B cell (primary cell): ENCODE measurements around the gene SERTM2.

ENCODE experiments used
- CTCF ChIP-seq: fragments of 200-600 bp; IDR thresholded peaks from one replicate; pipeline ENCODE4 v1.8.0; 2022; ENCODE audit warnings: antibody characterized with exemption, mild to moderate bottlenecking
- EZH2 ChIP-seq: IDR thresholded peaks from 2 replicates; pipeline ENCODE4 v1.6.1; 2012; ENCODE audit warnings: borderline replicate concordance, low read depth, mild to moderate bottlenecking, moderate library complexity, low read length; ENCODE audit not compliant: insufficient read depth, poor library complexity, severe bottlenecking

- TF ChIP-seq CTCF, result no peak
- TF ChIP-seq EZH2, result no peak
Observed at GRCh38 chrX:111470681-111471403, 40.6 kb upstream of the SERTM2 start.
